ENCODE data around the gene NIM1K. TPM values are rescaled to one million over a fixed set of nuclear protein-coding genes. Genes with fewer than 3 reads are reported as not detected.

NIM1K gene
- total and polyA plus RNA-seq, 12 donors: 0.07 to 0.42 (median 0.22) TPM; not detected in 2

DNA sequence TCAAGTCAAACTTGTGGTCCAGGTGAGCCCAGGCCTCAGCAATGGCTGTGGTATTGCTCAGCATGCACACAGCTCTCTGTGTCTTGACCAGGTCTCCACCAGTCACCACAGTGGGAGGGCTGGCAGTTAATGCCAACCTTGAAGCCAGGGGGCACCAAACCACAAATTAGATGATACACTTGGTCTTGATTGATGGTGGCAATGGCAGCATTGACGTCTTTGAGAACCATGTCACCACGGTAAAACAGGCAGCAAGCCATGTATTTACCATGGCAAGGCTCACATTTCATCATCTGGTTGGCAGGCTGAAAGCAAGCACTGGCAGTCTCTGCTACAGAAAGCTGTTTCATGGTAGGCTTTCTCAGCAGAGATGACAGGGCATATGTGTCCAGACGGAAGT, 40.0 kb downstream of the NIM1K start:
- 39 to 56% methylated on average over 3 of the region's 3 CpGs for WGBS, 2 donors
- no peaks in the 10 kb centered on the region for H3K4me1 ChIP-seq
- no peak for DNase-seq
- H3K4me3 ChIP-seq: no peak overlapping the region
- no peaks in the 10 kb centered on the region for H3K9me3 ChIP-seq
- intact Hi-C loops (cut with DNase I): loop anchor here in 4 of 10 donors (5.0 to 10.0 kb wide), 4 partner anchors 70 to 155 kb away; no protein-coding TSS in a partner anchor
- no peaks in the 10 kb centered on the region for H3K27me3 ChIP-seq
- TF ChIP-seq, protein P1, sequence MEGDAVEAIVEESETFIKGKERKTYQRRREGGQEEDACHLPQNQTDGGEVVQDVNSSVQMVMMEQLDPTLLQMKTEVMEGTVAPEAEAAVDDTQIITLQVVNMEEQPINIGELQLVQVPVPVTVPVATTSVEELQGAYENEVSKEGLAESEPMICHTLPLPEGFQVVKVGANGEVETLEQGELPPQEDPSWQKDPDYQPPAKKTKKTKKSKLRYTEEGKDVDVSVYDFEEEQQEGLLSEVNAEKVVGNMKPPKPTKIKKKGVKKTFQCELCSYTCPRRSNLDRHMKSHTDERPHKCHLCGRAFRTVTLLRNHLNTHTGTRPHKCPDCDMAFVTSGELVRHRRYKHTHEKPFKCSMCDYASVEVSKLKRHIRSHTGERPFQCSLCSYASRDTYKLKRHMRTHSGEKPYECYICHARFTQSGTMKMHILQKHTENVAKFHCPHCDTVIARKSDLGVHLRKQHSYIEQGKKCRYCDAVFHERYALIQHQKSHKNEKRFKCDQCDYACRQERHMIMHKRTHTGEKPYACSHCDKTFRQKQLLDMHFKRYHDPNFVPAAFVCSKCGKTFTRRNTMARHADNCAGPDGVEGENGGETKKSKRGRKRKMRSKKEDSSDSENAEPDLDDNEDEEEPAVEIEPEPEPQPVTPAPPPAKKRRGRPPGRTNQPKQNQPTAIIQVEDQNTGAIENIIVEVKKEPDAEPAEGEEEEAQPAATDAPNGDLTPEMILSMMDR (IDR thresholded peaks at IDR 0.05): peak in 6 of 9 donors; percentile 10 to 39 (median 22)
- peak in 3 of 8 donors; percentile 49 to 59 (median 51) for ATAC-seq
- H3K36me3 ChIP-seq: no peaks in the 10 kb centered on the region
- H3K27ac ChIP-seq: no peak overlapping the region

- TF ChIP-seq, protein P1 (IDR thresholded peaks at IDR 0.05): no peak
- intact Hi-C loops (cut with DNase I): loop anchor here in 4 of 10 donors (5.0 to 10.0 kb wide), 4 partner anchors 69 to 154 kb away; no protein-coding TSS in a partner anchor
- DNase-seq (no peak), ATAC-seq (no peak)
- Histone ChIP-seq H3K4me3 (no peak overlapping the region), H3K27ac (no peak overlapping the region), H3K27me3 (no peaks in the 10 kb centered on the region), H3K4me1 (no peaks in the 10 kb centered on the region), H3K9me3 (no peaks in the 10 kb centered on the region), H3K36me3 (no peaks in the 10 kb centered on the region)
- 84 to 85% methylated on average over 15 of the region's 15 CpGs for WGBS, 2 donors
Observed at GRCh38 chr5:43232943-43233833, 41.2 kb downstream of the NIM1K start.

DNA sequence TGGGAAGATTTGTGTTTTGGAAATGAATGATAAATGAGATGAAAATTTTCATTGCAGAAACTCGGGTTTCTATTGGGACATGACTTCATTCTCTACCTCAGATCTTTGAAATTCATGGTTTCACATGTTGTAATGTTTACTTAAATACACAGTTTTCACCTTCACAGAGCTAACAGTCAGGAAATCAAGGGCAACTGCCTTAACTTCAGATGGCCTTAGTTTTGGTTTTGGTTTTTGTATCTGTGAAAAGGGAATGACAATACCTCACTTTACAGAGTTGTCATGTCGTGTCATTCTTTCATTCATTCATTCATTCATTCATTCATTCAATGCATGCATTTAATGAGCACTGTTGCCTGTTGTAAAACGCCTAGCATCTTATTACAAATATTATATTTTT, 41.9 kb downstream of the NIM1K start:
- H3K27me3 ChIP-seq: no peaks in the 10 kb centered on the region
- intact Hi-C loops (cut with DNase I): loop anchor here in 4 of 10 donors (5.0 to 10.0 kb wide), 4 partner anchors 68 to 153 kb away; no protein-coding TSS in a partner anchor
- H3K9me3 ChIP-seq: no peaks in the 10 kb centered on the region
- DNase-seq: no peak
- H3K4me1 ChIP-seq: no peaks in the 10 kb centered on the region
- no peak overlapping the region for H3K27ac ChIP-seq
- TF ChIP-seq, protein P1 (IDR thresholded peaks at IDR 0.05): no peak
- H3K4me3 ChIP-seq: no peak overlapping the region
- no peak for ATAC-seq
- 67 to 77% methylated on average over 3 of the region's 3 CpGs for WGBS, 2 donors
- H3K36me3 ChIP-seq: no peaks in the 10 kb centered on the region

DNA sequence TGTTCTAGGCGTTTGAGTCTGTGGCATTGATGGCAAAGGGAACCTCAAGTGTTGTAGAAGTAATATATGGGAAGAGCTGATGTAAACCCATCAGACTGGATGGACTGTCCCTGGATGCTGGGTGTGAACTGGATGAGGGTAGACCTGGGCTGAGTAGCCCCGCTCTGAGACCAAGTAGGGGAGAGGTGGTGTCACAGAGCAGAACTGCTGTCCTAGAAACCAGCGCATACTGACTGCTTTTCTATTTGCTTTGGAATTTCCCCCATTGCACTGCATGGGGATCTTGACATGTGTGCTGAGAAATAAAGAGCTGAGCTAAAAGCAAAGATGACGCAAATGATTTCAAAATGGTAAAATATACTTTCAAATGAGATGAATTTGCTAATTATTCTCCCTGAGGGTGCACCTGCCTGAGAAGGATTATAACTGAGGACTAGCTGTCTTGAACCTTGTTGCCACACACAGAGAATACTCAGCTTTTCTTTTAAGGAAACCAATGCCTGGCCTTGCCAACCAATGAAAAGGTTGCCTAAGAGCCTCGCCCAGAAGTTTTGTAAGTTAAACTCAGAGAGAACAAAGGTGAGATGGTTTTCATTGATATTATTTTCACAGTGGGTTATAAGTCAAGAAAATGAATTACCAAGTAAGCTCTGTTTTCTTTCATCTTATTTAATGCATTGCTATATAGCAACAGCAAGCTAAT, 44.8 kb downstream of the NIM1K start:
- 82 to 88% methylated on average over 5 of the region's 5 CpGs for WGBS, 2 donors
- TF ChIP-seq, protein P1 (IDR thresholded peaks at IDR 0.05): no peak
- Histone ChIP-seq H3K4me3 (no peak overlapping the region), H3K9me3 (no peaks in the 10 kb centered on the region), H3K27me3 (peaks cover 0 to 3% (median 0%) of the 10 kb centered on the region in 7 donors), H3K4me1 (no peaks in the 10 kb centered on the region), H3K27ac (no peak overlapping the region), H3K36me3 (no peaks in the 10 kb centered on the region)
- no peak for DNase-seq
- intact Hi-C loops (cut with DNase I): loop anchor here in 3 of 10 donors (10.0 kb wide), 2 partner anchors 68 to 148 kb away; no protein-coding TSS in a partner anchor
- no peak for ATAC-seq
